Measurements from ENCODE around the gene TNFRSF1A. TPM values are rescaled to one million over a fixed set of nuclear protein-coding genes. Genes with fewer than 3 reads are reported as not detected.

The TNFRSF1A gene
- total RNA-seq, 1 experiment from 2014 or later: 108 TPM

DNA sequence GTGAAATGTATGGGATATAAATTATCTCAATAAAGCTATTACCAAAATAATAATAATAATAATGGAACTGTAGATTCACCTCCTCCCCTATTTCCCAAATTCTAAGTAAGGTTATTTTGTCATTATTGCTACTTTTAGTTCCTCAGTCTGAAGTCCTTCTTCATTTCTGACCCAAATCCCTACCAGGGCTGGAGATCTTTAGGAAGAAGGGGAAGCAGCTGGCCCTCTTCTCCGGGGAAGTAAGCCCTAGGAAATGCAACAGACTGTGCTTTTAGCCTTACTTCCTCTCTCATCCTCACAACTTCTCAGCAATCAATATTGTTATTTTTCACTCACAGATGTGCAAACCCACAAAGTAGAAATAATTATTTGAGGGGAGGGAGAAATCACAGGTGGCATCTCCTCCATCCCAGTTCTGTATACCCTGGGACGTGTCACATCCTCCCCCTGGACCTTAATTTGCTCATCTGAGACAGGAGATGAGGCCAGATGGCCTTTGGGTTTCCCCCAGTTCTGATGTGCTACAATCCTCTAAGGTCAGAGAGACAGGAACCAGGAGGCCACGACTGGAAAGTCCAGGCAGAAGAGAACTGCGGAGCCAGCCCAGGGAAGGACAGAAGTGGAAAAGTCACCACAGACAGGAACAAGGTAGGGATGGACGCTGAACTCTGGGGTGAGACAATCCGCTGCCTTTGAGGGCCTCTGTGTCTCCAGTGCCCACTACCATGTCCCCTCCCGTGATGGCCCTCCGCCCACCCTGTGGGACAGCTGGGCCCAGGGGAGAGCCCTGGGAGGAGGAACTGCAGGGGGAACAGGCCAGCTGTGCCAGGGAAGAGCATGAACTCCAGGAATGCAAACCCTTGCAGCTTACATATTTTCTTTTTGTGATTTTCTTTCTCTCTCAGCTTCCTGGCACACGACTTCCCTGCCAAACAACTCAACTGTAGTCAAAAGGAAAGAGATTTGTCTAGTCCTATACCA is 10.6 kb upstream of the TNFRSF1A start:
- BruUV-seq (replicated peaks): no TSS peak
- DNase-seq (ENCODE audit: low read depth, low spot score): no peak
- TF ChIP-seq POLR2AphosphoS5 (IDR thresholded peaks at IDR 0.05; ENCODE audit: low read depth, low read length): no peak
- no peak for TF ChIP-seq TCF7L2 (IDR thresholded peaks at IDR 0.05; ENCODE audit: low read depth, low read length)
- no peak for TF ChIP-seq SIN3A (IDR thresholded peaks at IDR 0.05; ENCODE audit: borderline replicate concordance, insufficient read depth, low read depth, low read length)
- TF ChIP-seq REST (IDR thresholded peaks at IDR 0.05; ENCODE audit: insufficient read depth in 1 of 2, low read depth in 2 of 2, low read length in 1 of 2): no peak
- TF ChIP-seq CTCF (IDR thresholded peaks at IDR 0.05): no peak
- no peak overlapping the region for H3K4me3 ChIP-seq (ENCODE audit: low read depth in 2 of 2, low read length in 2 of 2)
- H3K4me1 ChIP-seq (ENCODE audit: control insufficient read depth, insufficient read depth, low read length): no peaks in the 10 kb centered on the region
- CTCF ChIA-PET: no interaction called here
- POLR2A ChIA-PET: no interaction called here
- H3K36me3 ChIP-seq (ENCODE audit: control insufficient read depth, insufficient read depth, low read length): no peaks in the 10 kb centered on the region
- in situ Hi-C loops (cut with HindIII; ENCODE audit: low pct_unique_long_range_greater_than_20kb, low sequenced_read_pairs): no loop called here
- no peaks in the 10 kb centered on the region for H3K27me3 ChIP-seq (ENCODE audit: control insufficient read depth, insufficient read depth, low read length)
- no peaks in the 10 kb centered on the region for H3K9me3 ChIP-seq (ENCODE audit: control insufficient read depth, insufficient read depth, low read depth, low read length)
- ATAC-seq: no peak
- intact Hi-C loops (cut with micrococcal nuclease; ENCODE audit: unreplicated experiment): no loop called here
- H3K27ac ChIP-seq (ENCODE audit: low read length): no peak overlapping the region

DNA sequence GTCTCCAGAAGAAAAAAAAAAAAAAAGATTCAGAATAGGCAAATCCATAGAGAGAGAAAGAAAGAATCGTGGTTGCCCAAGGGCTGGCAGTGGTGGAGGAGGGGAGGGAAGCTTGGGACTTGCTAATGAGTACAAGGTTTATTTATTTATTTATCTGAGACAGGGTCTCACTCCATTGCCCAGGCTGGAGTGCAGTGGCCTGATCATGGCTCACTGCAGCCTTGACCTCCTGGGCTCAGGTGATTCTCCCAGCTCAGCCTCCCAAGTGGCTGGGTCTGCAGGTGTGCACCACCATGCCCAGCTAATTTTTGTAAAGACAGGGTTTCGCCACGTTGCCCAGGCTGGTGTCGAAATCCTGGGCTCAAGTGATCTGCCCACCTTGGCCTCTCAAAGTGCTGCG is 9.7 kb upstream of the TNFRSF1A start:
- no peak for ATAC-seq
- TF ChIP-seq TCF7L2 (IDR thresholded peaks at IDR 0.05; ENCODE audit: low read depth, low read length): no peak
- no peak for TF ChIP-seq REST (IDR thresholded peaks at IDR 0.05; ENCODE audit: insufficient read depth in 1 of 2, low read depth in 2 of 2, low read length in 1 of 2)
- no peak for TF ChIP-seq POLR2AphosphoS5 (IDR thresholded peaks at IDR 0.05; ENCODE audit: low read depth, low read length)
- TF ChIP-seq SIN3A (IDR thresholded peaks at IDR 0.05; ENCODE audit: borderline replicate concordance, insufficient read depth, low read depth, low read length): no peak
- no peak for TF ChIP-seq CTCF (IDR thresholded peaks at IDR 0.05)
- intact Hi-C loops (cut with micrococcal nuclease; ENCODE audit: unreplicated experiment) (no loop called here), in situ Hi-C loops (cut with HindIII; ENCODE audit: low pct_unique_long_range_greater_than_20kb, low sequenced_read_pairs) (no loop called here)
- no peaks in the 10 kb centered on the region for H3K9me3 ChIP-seq (ENCODE audit: control insufficient read depth, insufficient read depth, low read depth, low read length)
- no peak overlapping the region for H3K27ac ChIP-seq (ENCODE audit: low read length)
- ChIA-PET POLR2A (no interaction called here), CTCF (interaction anchor here (0.7 kb wide), 1 partner anchor 19 kb away, joined by 6 read pairs; no protein-coding TSS in a partner anchor)
- H3K4me1 ChIP-seq (ENCODE audit: control insufficient read depth, insufficient read depth, low read length): no peaks in the 10 kb centered on the region
- no peaks in the 10 kb centered on the region for H3K36me3 ChIP-seq (ENCODE audit: control insufficient read depth, insufficient read depth, low read length)
- H3K4me3 ChIP-seq (ENCODE audit: low read depth in 2 of 2, low read length in 2 of 2): no peak overlapping the region
- H3K27me3 ChIP-seq (ENCODE audit: control insufficient read depth, insufficient read depth, low read length): no peaks in the 10 kb centered on the region
- BruUV-seq (replicated peaks): no TSS peak
- no peak for DNase-seq (ENCODE audit: low read depth, low spot score)
